ENCODE data around the gene REEP1. TPM values are rescaled to one million over a fixed set of nuclear protein-coding genes. Genes with fewer than 3 reads are reported as not detected.

REEP1 gene
- total and polyA plus RNA-seq, 2 of the 13 experiments (the other 11 are each of a cell fraction or from before 2014, with no cell fraction given), result 0.27 TPM; not detected in 1

DNA sequence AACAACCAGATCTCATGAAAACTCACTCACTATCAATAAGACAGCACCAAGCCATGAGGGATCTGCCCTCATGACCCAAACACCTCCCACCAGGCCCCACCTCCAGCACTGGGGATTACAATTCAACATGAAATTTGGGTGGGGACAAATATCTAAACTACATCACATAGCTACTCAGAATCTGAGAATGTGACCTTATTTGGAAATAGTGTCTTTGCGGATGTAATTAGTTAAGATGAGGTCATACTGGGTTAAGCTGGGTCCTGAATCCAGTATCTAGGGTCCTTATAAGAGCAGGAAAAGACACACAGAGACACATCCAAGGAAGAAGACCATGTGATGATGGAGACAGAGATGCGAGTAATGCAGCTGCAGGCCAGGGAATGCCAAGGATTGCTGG, 27.5 kb upstream of the REEP1 start:
- no peak for FAIRE-seq
- POLR2A ChIA-PET, result no interaction called here
- CTCF ChIA-PET (ENCODE audit: low intra/inter-chr PET ratio, low total read pairs), result no interaction called here

DNA sequence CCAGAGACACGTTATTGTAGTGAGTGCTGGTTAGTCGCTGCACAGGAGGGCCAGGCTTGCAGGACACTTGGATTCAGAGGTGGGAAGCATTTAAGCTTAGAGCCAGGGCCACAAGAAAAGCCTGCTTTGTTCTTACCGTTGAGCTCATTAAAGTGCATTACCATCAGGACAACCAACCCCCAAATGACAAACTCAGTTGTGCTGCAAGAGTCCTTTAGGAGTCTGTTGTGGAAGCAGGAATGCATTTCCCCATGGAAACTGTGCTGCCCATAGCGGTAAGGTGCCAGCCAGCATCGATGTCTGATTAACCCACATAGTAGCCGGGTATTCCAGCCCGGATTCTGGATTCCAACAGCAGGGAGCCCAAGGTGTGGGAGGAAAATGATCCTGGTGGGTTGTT, 23.4 kb upstream of the REEP1 start:
- Histone ChIP-seq H3K36me3 (replicated peaks in 1 of 2; ENCODE audit: control insufficient read depth in 1 of 2, insufficient read depth in 2 of 2, low read length in 2 of 2) (no peaks in the 10 kb centered on the region), H3K79me2 (ENCODE audit: insufficient read depth, low read length) (no peaks in the 10 kb centered on the region), H3K4me2 (ENCODE audit: low read depth, low read length) (no peak overlapping the region), H3K27me3 (ENCODE audit: control insufficient read depth in 1 of 2, insufficient read depth in 2 of 2, low read length in 2 of 2) (no peaks in the 10 kb centered on the region; a peak in 1 of 5 replicates), H3K9ac (ENCODE audit: insufficient read depth, low read depth, low read length) (no peak overlapping the region), H2AFZ (ENCODE audit: low read length) (no peak overlapping the region), H3K4me1 (ENCODE audit: insufficient read depth, low read length) (peaks cover 15% of the 10 kb centered on the region; the same call in 1 of the 2 replicates), H3K4me3 (replicated peaks in 1 of 3; ENCODE audit: insufficient read depth in 1 of 3, low read depth in 2 of 3, low read length in 3 of 3) (no peak overlapping the region), H3K27ac (ENCODE audit: extremely low read length, insufficient read depth, low read length) (no peak overlapping the region), H4K20me1 (ENCODE audit: insufficient read depth, low read length) (no peaks in the 10 kb centered on the region), H3K9me3 (ENCODE audit: low read length) (no peaks in the 10 kb centered on the region)
- DNase-seq (ENCODE audit: low spot score) (no peak), FAIRE-seq (no peak), ATAC-seq (no peak)
- CTCF ChIA-PET (ENCODE audit: low intra/inter-chr PET ratio, low total read pairs), result no interaction called here
- 39% methylated on average over 6 of the region's 7 CpGs for WGBS (ENCODE audit: low lambda C conversion rate)
- in situ Hi-C loops (cut with HindIII; ENCODE audit: extremely low pct_ligation_motif_present, low pct_unique_long_range_greater_than_20kb) (no loop called here), intact Hi-C loops (cut with micrococcal nuclease; ENCODE audit: unreplicated experiment) (no loop called here)
- no TSS peak for BruUV-seq (replicated peaks)
- POLR2A ChIA-PET, result no interaction called here
- no peak for TF ChIP-seq RBM39 (IDR thresholded peaks at IDR 0.05; ENCODE audit: low read depth, low read length, poor library complexity, severe bottlenecking)
- TF ChIP-seq XBP1 (CRISPR knock-in tag; IDR thresholded peaks at IDR 0.05), result no peak
- TF ChIP-seq NFAT5 (CRISPR knock-in tag; IDR thresholded peaks at IDR 0.05), result no peak
- TF ChIP-seq ZNF768 (CRISPR knock-in tag; IDR thresholded peaks at IDR 0.05), result no peak
- TF ChIP-seq SOX5 (CRISPR knock-in tag; IDR thresholded peaks at IDR 0.05; ENCODE audit: borderline replicate concordance), result no peak
- no peak for TF ChIP-seq ZNF740 (CRISPR knock-in tag; IDR thresholded peaks at IDR 0.05)
- no peak for TF ChIP-seq ZNF484 (CRISPR knock-in tag; IDR thresholded peaks at IDR 0.05; ENCODE audit: borderline replicate concordance, low read depth)

More for the DNA sequence above, 27.5 kb upstream of the REEP1 start:
- Histone ChIP-seq H3K27ac (ENCODE audit: extremely low read length, insufficient read depth, low read length) (no peak overlapping the region), H3K79me2 (ENCODE audit: insufficient read depth, low read length) (no peaks in the 10 kb centered on the region), H2AFZ (ENCODE audit: low read length) (no peak overlapping the region), H3K9ac (ENCODE audit: insufficient read depth, low read depth, low read length) (no peak overlapping the region), H3K27me3 (ENCODE audit: control insufficient read depth in 1 of 2, insufficient read depth in 2 of 2, low read length in 2 of 2) (no peaks in the 10 kb centered on the region; a peak in 1 of 5 replicates), H3K9me3 (ENCODE audit: low read length) (no peaks in the 10 kb centered on the region), H3K4me1 (ENCODE audit: insufficient read depth, low read length) (peaks cover 24% of the 10 kb centered on the region), H3K4me2 (ENCODE audit: low read depth, low read length) (no peak overlapping the region), H4K20me1 (ENCODE audit: insufficient read depth, low read length) (no peaks in the 10 kb centered on the region), H3K36me3 (replicated peaks in 1 of 2; ENCODE audit: control insufficient read depth in 1 of 2, insufficient read depth in 2 of 2, low read length in 2 of 2) (no peaks in the 10 kb centered on the region), H3K4me3 (replicated peaks in 1 of 3; ENCODE audit: insufficient read depth in 1 of 3, low read depth in 2 of 3, low read length in 3 of 3) (no peak overlapping the region)
- intact Hi-C loops (cut with micrococcal nuclease; ENCODE audit: unreplicated experiment), result no loop called here
- DNase-seq (ENCODE audit: low spot score) (no peak), ATAC-seq (no peak)
- WGBS (ENCODE audit: low lambda C conversion rate), result 47% methylated on average over 2 of the region's 2 CpGs
- in situ Hi-C loops (cut with HindIII; ENCODE audit: extremely low pct_ligation_motif_present, low pct_unique_long_range_greater_than_20kb), result no loop called here
- no TSS peak for BruUV-seq (replicated peaks)
- TF ChIP-seq HOXD1 (CRISPR knock-in tag; IDR thresholded peaks at IDR 0.05) (no peak), ATF7 (IDR thresholded peaks at IDR 0.05) (0 out of 2 replicates have a peak, but pooled peaks have one; percentile 24), ATF7 (CRISPR knock-in tag; IDR thresholded peaks at IDR 0.05) (no peak), ZBTB39 (CRISPR knock-in tag; IDR thresholded peaks at IDR 0.05) (no peak)
